GM19452 (cell line): Measurements from ENCODE around the gene DOK4.

Experiments used
- ATAC-seq: cut with Tn5 transposase; IDR thresholded peaks from one replicate; pipeline ENCODE4 v1.9.1; 2021; ENCODE audit not compliant: unreplicated experiment

DOK4 gene

DNA sequence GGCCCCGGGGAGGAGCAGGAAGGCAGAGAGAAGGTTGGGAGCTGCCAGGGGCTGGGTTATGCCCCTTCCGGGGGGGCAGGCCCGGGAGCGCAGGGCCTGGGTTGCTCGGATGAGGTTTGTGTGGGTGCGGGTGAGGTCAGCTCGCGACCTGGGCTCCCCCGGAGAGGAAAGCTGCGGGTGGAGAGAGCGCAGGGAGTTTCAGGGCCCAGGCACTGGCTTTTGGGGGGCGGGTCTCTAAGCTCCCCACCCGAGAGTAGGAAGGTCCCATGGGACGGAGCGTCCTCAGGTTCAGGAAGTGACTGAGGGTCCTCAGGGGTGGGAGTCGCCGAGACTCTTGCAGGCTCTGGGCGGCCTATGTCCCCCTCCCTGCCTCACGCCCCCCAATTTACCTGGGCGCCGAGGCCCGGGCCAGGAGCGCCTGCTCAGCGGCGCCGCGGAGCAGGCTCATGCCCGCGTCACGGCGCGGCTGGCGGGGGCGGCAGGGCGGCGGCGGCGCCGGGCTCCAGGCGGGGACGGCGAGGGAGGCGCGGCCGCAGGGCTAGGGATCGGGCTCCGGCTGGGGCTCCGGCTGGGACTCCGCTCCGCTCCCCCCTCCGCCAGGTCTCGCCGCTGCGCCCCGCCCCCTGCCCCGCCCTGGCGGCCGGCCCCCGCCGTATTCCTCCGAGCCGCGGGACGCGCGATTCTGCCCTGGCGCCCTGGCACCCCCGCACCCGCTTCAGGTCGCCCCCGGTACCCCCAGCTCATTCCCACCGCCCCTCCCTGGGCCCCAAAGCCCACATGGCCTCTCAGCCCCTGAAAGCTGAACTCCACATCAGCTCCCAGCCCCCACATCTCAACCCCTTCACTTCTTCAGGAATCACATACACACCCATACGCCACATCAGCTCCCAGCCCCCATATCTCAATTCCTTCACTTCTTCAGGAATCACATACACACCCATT is at the start of gene DOK4:
Gene DOK4 (minus strand): TSS at position 578 of the 942 bp plus-strand sequence. CDS start 6,986 bp downstream, outside the sequence.
- peak; percentile 80 for ATAC-seq

DNA sequence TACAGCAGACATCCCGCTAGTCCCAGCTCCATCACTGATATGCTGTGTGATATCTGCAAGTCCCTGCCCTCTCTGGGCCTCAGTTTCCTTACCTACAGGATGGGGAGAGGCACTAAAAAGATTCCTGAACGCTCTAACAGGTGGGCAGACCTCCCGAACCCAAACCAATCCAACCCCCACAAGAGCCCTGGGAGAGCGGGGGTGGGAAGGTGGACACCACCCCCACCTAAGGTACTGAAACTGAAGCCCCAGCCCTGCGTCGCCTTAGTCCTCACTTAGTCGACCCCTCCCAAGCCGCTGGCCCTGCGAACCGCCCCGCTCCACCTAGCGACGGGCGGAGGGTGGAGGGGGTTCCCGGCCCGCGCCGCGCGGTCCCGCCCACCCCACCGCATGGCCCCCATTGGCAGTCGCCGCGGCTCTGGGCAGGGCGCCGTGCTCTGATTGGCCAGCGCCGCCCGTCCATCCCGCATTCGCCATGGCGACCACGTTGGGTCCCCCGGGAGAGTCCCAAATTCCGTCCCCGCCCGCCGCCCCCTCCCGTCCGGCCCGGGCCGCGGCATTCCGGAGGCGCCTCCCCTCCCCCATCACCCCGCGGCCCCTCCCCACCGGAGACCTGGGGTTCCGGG is 49.5 kb upstream of the DOK4 start:
- ATAC-seq: peak; percentile 64

DNA sequence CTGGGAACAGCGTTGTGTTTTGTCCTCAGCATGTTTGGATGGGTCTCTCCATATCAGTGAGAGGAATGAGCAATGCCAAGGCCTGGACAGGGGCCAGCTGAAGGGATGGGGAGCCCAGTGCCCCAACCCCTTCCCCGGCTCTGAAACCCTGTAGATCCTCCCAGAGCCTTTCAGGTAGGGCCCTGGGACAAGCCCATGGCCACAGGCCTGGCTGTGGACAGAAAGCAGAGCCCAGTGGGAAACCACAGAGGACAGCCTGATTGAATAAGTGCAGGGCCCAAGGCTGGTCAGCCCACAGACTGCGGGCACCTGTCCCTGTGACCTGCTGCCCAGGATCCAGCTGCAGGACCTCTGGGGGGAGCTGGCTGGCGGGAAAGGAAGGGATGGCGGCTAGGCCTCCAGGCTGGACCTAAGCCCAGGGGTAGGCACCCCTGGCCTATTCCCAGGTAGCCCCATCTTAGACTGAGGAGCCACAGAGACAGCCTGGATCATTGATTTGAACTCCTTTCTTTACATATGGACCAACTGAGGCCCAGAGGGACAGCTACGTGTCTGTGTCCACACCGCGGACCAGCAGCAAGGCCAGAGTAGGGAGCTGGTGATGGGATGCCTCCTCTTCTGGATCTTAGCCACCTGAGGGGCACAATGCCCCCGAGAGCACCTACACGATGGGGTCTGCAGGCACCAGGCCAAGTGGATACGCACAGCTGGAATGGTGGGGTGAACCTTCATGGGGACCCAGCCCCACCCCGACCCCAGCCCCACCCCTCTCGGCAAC is 48.8 kb upstream of the DOK4 start:
- ATAC-seq: no peak

DNA sequence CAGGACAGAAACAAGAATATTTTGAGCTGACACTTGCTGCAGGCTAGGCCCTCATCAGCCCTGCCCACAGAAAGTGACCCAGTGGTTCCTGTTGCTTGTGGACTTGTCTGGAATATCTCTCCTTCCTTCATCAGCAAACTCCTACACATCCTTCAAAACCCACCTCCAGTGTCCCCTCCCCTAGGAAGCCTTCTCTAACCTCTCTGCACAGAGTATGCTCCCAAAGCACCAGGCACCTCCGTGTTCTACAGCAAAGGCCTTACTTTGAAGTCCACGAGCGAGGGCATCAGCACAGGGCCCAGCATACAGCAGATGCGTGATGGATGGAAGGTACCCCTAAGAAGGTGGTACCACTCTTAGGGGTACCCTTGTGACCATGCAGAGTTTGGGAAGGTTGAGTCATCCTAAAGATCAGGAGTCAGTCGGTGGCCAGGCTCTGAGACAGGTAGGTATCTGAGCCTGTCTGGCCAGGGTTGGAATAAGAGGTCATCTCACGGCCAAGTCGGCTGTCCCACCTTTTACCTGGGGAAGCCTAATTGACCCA is 48.1 kb upstream of the DOK4 start:
- ATAC-seq: no peak

DNA sequence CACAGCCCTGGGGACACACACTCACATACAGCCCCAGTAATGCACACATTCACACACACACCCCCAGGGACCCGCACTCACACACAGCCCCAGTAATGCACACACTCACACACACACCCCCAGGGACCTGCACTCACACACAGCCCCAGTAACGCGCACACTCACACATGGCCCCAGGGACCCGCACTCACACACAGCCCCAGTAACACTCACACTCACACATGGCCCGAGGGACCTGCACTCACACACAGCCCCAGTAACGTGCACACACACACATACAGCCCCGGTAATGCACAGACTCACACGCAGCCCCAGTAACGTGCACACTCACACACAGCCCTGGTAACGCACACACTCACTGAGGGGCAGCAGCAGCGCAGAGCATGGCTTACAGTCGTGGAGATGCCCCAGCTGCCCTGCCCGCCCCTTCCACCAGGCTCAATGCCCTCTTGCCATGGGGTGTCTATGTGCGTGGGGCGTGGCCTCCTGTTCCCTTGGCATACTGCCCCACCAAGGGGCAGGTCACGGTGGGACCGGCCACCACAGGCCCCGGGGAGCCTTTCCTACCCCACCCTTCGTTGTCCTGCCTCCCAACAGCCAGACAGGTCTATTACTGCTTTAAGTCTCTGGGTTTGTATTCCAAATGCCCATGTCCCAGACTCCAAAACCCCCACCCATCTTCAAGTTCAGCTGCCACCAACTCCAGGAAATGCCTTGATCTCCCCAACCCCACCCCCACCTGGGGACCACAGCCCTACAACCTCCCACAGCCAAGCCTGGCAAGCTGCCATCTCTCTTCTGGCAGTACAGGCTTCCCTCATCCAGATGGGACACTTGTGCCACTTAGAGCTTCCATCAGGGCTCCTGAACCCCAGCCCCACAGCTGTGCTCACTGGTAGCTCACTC is 47.4 kb upstream of the DOK4 start:
- no peak for ATAC-seq

DNA sequence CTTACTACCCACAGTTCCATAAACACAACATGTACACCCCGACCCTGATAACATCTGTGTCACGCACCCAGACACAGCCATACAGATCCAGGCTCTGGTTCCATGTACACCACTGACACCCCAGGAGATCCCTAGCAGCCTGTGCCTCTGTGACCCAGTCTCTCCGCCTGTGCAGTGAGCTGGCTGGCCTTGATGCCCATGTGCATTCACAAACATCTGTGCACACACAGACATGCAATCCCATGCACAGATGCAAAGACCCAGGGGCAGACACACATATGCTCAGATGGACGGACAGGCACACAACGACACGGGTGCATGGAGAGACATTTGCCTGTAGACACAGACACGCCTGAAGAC is 46.0 kb upstream of the DOK4 start:
- ATAC-seq: no peak

DNA sequence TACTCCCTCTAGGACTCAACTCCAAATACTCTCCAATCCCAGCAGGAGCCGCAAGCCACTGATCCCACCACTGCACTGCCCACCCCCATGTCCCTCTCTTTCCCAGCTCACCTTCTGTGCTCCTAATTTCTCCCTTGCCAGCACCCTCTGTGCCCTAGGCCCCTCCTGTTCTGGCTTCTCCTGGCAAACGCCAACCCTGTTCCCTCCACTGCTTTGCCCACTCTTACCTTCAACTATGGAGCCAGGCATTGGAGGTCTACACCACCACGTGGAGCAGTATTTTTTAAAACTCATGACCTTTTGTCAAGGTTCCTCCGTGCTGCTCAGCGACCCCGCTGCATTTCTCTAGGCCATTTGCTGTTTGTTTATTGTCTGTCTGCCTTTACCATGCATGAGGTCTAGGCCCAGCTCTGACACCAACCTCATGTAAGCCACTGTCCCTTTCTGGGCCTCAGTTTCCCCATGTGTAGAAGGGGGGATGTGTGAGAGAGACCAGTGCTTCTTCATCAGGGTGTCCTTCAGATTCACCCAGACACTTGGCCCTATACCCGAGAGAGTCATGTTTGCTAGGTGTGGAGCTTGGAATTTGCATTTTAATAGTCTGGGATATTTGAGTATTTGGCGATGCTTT is 45.5 kb upstream of the DOK4 start:
- no peak for ATAC-seq

DNA sequence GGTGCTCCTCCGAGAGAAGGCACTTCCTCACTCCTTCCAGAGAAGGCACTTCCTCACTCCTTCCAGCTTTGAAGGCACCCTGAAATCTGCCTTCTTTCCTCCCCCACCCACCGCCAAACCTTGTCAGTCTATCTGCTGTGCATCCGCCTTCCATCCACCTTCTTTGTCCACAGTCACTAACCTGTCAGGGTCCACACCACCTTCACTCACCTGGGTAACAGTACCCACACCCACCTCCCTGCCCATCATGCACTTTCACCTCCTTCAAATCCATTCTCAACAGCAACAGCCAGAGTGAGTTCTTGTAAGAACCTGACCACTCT is 44.9 kb upstream of the DOK4 start:
- no peak for ATAC-seq

DNA sequence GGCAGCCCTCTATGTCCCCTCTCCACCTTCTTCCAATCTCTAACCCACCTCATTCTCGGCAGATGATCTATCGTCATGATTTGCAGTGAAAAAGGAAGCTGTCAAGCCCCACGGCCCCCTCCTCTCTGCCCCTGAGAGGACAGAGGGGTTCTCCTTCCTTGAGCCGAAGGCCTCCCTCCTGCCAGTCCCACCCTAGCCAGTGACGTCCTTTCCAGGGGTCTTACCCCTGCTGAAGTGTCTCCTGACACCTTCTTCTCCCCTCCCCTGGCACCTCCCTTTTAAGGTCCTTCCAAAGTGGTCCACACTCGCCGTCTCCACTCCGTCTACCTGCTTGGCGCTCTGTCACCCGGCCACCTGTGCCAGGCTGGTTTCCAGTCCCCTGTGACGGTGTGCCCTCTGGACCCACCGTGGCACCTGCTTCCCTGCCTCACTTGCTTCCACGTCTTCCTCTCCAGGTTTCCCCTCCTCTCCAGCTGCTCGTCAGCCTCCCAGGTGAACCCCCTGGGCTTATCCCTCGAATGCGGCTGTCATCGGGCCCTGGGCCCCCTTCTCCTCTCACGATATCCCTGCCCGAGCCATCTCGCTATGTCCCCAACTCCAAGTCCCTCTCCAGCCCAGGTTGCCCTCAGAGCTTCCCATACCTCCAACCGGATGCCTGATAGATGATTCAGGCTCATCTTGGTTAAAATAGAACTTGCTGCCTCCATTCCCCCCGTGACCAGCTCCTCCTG is 44.4 kb upstream of the DOK4 start:
- ATAC-seq: no peak

DNA sequence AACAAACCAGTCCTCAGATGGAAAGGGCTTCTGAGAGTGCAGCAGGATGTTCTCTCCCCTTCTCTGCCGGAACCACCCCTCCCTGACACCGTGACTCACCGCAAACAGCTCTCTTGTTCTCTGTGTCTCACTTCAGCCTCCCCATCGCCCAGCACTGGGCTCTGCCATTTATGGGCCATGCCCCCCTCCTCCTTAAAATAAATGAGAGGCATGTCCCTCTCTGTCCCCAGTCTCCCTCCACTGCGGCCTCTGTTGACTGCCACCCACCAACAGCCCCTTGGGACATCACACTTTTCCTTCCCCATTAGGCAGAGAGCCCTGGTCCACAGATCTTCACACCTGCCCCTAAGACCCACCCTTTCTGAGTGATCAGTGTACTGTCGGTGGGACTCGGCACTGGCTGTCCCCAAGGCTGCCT is 43.8 kb upstream of the DOK4 start:
- ATAC-seq: peak; percentile 69

DNA sequence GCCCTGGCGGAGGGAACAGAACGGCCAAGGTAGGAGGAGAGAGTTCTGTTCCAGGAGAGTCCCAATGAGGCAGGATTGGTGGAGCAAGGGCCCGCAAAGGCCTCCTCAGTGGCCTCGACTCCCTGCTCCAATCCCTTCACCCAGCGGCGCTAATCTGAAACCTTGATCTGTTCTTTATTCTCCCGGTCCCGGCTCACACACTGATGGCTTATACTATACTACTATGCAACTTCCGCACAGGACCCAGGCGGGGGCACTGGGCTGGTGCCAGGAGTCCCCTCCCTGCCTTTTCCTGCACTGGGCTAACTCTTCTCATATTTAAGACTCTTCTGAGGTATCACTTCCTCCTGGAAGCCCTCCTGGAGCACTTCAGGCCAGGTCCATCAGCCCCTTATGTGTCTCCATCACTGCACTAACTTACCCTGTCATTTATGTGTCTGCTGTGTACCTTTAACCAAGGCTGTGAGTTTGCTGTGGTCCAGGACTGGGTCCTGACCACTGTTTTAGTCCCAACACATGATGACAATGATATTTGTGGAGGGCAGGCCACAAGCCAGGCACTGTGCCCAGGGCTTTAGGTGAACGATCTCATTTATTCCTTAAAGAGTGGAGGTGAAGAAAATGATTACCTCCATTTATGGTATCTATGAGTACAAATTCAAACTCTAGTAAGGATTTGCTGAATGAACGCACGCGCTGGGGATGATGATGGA is 43.3 kb upstream of the DOK4 start:
- ATAC-seq: peak; percentile 16

DNA sequence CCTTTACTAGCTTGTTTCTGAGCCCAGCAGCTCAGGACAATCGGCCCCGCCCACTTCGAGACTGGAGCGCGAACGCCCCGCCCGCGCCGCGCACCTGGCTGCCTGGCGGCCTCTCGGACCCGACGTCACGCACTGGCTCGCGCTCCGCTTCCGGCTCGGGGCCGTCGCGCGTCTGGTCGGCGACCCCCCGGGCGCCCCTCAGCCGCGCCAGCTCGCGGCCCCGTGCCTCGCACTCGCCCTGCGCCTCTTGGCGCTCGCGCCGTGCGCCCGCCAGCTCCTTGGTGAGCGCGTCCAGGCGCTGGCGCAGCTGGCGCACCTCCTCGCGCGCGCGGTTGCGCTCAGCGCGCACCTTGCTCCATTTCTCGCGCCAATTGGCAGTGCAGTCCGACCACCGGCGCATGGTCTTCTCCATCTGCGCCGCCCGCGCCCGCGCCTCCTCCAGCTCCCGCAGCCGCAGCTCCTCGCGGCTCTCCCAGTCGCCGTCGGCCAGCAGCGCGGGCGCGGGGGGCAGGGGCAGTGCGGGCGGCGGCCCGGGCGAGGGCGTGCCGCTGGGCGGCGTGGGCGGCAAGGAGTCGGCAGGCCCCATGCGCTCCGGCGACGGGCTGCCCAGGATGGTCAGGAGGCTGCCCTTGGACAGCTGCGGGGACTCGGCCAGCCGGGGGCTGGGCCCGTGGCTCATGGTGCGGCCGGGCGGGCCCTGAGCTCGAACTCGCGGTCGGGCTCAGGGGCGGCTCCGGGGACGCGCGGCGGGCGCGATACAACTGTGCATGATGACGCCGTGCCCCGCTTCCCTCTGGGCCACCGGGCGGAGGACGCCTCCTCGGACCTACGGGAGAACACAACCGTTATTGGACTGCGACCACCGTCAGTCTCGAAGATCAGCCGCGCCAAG is 42.5 kb upstream of the DOK4 start:
- no peak for ATAC-seq

DNA sequence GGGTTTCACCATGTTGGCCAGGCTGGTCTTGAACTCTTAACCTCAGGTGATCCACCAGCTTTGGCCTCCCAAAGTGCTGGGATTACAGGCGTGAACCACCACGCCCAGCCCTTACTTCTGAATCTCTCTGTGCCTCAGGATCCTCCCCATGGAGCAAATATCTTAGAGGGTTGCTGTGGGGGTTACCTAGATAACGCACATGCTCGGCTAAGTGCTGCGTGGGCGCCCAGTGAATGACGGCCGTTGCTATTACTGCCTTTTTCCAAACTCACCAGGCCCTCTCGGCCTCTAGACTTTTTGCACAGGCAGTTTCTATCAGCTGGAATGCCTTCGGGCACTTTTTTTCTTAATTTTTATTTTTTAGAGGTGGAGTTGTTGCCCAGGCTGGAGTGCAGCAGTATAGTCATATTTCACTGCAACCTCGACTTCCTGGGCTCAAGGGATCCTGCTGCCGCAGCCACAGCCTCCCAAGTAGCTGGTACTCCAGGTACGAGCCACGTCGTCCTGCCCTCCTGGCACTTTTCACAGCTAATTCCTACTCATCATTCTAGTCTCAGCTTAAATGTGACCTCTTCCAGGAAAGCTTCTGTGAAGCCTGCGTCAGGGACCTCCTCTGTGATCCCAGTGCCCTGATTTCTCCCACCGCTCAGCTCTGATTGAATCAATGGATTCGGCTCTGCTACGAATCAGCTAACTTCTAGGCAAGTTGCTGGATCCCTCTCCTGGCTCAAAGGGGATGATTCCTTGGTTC is 41.5 kb upstream of the DOK4 start:
- no peak for ATAC-seq

DNA sequence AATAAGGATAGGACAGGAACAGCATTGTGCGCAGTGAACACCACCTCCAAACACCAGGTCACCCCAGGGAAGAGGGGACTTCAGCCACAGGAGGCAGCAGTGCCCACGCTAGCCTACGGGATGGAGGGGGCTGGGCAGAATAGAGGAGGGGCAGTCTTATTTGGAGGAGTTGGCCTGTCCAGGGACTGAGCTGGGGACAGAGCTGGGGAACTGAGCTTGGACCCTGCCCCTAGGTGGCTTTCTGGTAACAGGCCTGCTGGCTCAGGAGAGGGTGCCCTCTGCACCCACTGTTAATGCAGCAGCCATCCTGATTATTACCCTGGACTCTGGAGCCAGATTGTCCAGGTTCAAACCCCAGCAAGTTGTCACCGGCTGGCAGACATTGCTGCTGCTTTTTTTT is 40.7 kb upstream of the DOK4 start:
- no peak for ATAC-seq

DNA sequence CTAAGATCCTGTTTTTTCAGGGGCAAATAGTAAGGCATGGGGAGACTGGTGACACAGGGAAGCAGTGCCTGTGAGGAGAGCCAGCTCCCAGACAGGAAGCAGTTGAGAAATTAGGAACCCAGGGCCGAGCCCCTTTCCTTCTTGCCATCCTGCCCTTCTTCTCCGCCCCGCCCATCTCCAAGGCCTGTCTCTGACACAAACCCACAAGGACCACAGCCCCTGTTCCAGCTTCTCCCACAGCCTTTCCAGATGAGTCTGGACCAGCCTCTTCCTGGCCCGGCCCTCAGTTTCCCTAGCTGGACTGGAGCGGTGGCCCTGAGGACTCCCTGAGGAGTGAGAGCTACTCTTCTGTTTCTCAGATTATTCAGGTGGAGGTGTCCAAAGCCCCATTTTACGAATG is 40.2 kb upstream of the DOK4 start:
- no peak for ATAC-seq

DNA sequence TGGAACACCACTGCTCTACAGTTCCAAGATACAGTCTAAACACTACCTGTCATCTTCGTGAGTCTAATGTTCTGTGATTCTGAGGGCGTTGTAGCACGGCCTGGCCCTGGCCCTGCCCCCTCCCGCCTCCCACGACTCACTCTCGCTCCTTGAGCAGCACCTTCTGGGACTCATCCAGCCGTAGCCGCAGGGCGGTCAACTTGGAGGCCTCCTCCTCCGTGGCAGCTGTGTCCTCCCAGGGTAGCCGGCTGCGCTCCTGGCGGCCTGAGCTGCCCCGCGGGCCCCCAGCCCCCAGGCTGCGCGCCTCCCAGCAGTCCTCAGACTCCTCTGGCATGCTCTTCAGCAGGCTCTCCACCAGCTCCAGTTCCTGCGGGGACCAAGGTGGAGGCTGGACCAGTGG is 39.5 kb upstream of the DOK4 start:
- no peak for ATAC-seq

DNA sequence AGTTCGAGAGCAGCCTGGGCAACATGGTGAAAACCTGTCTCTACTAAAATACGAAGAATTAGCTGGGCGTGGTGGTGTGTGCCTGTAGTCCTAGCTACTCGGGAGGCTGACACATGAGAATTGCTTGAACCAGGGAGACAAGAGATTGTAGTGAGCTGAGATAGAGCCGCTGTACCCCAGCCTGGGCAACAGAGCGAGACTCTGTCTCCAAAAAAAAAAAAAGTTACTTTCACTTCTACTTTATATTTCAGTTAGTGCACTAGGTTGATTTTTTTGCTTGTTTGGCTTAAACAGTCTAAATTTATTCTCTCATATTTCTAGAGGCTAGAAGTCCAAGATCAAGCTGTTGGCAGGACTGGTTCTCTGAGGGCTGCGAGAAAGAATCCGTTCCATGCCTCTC is 36.7 kb upstream of the DOK4 start:
- no peak for ATAC-seq
